Measurements from ENCODE around the gene DISC1. TPM values are rescaled to one million over a fixed set of nuclear protein-coding genes. Genes with fewer than 3 reads are reported as not detected.

DISC1 gene
- total RNA-seq, 4 donors from 2014 or later = 3.3 to 11.4 (median 4.2) TPM

DNA sequence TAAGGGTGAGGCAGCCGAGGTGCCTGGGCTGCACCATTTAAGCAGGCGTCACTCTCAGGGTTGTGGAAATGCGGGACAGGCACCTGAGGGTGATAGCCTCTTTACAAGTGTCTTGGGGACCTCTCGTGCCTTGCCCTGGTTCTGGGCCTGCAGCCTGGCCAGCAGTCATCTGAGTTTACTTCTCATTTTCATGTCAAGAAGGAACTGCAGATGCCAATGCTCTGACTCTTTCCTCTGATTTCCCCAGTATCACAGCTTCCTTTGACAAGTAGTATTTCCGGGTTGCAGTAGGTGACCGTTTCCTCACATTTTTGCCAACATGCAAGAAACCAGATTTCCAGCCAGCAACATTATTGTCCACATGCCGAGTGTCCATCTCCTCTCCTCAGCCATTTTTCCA, 286.9 kb downstream of the DISC1 start:
- Histone ChIP-seq H3K36me3 (no peaks in the 10 kb centered on the region), H3K9me3 (no peaks in the 10 kb centered on the region), H3K4me3 (no peak overlapping the region), H3K27ac (no peak overlapping the region), H3K4me1 (peaks cover 0 to 8% (median 7%) of the 10 kb centered on the region in 3 donors), H3K27me3 (no peaks in the 10 kb centered on the region)
- no peak for DNase-seq
- no peak for TF ChIP-seq POLR2A (IDR thresholded peaks at IDR 0.05)
- TF ChIP-seq, protein P1, sequence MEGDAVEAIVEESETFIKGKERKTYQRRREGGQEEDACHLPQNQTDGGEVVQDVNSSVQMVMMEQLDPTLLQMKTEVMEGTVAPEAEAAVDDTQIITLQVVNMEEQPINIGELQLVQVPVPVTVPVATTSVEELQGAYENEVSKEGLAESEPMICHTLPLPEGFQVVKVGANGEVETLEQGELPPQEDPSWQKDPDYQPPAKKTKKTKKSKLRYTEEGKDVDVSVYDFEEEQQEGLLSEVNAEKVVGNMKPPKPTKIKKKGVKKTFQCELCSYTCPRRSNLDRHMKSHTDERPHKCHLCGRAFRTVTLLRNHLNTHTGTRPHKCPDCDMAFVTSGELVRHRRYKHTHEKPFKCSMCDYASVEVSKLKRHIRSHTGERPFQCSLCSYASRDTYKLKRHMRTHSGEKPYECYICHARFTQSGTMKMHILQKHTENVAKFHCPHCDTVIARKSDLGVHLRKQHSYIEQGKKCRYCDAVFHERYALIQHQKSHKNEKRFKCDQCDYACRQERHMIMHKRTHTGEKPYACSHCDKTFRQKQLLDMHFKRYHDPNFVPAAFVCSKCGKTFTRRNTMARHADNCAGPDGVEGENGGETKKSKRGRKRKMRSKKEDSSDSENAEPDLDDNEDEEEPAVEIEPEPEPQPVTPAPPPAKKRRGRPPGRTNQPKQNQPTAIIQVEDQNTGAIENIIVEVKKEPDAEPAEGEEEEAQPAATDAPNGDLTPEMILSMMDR (IDR thresholded peaks at IDR 0.05) = no peak
- WGBS, 2 donors = 78 to 88% methylated on average over 5 to 7 of the region's 7 CpGs
- intact Hi-C loops (cut with DNase I) = no loop called here

DNA sequence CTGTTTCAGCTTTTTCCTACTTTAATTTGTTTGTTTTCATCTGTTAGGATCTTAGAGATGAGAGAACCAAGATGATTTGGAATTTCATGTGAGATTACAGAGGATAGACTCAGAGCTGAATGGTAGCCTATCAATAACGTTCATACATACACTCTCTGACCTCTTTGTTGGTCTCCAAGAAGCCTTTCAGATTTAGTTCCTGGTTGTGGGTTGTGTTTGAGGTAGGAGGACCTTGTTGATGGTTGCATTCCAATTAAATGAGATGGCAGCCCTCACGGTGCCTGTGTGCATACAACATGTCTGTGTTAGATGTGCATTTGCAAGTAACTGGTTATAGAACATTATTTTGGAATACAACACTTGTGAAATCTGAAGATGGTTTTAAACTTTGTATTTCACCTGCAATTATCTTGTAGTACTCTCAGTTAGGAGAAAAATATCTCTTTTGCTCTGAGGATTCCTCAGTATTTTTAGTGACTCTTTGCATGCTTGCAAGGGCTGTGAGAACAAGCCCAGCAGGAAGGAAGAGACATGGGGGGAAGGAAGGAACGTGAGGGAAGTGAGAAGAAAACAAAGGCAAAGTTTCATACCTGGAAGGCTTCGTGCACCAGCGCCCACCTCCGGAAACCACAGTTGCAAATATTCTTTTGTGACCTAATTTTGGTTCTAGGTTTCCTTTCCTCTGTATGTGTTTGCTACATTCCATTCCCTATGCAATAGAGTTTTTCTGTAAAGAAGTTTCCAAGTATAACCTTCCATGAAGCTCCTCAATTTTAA, 291.8 kb downstream of the DISC1 start:
- Histone ChIP-seq H3K4me1 (peaks cover 8 to 29% (median 14%) of the 10 kb centered on the region in 3 donors), H3K4me3 (no peak overlapping the region), H3K27me3 (no peaks in the 10 kb centered on the region), H3K36me3 (no peaks in the 10 kb centered on the region), H3K9me3 (no peaks in the 10 kb centered on the region), H3K27ac (peak overlapping the region in 1 of 4 donors; percentile 60)
- 25 to 42% methylated on average over 6 of the region's 6 CpGs for WGBS, 2 donors
- no peak for TF ChIP-seq POLR2A (IDR thresholded peaks at IDR 0.05)
- TF ChIP-seq, protein P1 (IDR thresholded peaks at IDR 0.05) = no peak
- intact Hi-C loops (cut with DNase I) = no loop called here
- no peak for DNase-seq

DNA sequence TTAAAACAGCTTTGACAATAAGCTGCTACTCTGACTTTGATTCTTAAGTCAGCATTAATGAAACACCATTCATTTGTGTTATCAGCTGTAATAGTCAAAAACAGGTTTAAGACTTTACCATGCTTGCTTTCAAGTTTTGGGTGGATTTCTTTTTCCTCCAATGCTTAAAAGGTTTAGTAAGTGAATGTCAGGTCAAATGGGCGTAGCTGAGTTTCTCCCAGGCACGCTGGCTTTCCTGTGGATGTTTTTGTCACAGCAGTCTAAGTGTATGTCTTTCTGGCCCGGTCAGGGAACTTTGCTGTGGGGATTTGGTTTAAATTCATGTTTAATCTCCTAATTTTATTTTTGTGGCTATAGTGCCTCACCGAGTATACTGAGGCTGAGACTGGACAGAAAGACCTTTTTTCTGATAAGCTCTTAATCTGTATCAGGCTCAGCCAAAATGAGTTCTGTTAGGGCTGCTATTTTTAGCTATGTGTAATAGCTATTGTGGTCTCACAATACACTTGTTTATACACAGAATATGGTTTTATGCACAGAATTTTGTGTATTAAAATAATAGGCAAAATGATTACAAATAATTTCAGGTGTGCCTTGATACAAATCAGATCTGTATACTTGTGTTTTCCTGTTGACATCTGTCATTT, 292.8 kb downstream of the DISC1 start:
- Histone ChIP-seq H3K4me1 (peaks cover 8 to 29% (median 14%) of the 10 kb centered on the region in 3 donors), H3K27me3 (no peaks in the 10 kb centered on the region), H3K27ac (peak overlapping the region in 3 of 4 donors; percentile 10 to 60 (median 38)), H3K36me3 (no peaks in the 10 kb centered on the region), H3K4me3 (no peak overlapping the region), H3K9me3 (no peaks in the 10 kb centered on the region)
- DNase-seq = no peak
- intact Hi-C loops (cut with DNase I) = no loop called here
- no peak for TF ChIP-seq POLR2A (IDR thresholded peaks at IDR 0.05)
- TF ChIP-seq, protein P1 (IDR thresholded peaks at IDR 0.05) = no peak
- 47 to 48% methylated on average over 4 of the region's 4 CpGs for WGBS, 2 donors

DNA sequence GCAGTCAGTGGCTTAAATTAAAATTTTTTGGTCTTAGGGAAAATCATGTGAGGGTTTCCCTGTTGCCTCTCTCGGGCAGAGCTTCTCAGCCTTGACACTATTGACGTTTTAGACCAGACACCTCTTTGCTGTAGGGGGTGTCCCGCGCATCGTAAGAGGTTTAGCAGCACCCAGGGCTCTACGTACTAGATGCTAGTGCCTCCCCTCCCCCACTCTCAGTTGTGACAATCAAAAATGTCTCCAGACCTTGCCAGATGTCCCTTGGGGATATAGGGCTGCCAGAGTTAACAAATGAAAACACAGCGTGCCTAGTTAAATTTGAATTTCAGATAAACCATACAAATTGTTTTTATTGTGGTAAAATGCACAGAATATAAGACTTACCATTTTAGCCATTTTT, 293.3 kb downstream of the DISC1 start:
- Histone ChIP-seq H3K9me3 (no peaks in the 10 kb centered on the region), H3K4me1 (peaks cover 8 to 29% (median 14%) of the 10 kb centered on the region in 3 donors), H3K4me3 (no peak overlapping the region), H3K36me3 (no peaks in the 10 kb centered on the region), H3K27me3 (no peaks in the 10 kb centered on the region), H3K27ac (peak overlapping the region in 3 of 4 donors; percentile 10 to 60 (median 38))
- intact Hi-C loops (cut with DNase I) = no loop called here
- TF ChIP-seq, protein P1 (IDR thresholded peaks at IDR 0.05) = no peak
- TF ChIP-seq POLR2A (IDR thresholded peaks at IDR 0.05) = no peak
- 63 to 88% methylated on average over 4 to 7 of the region's 7 CpGs for WGBS, 2 donors
- DNase-seq = no peak
